HepG2 (cell line): ENCODE data around the gene EPB41L2. TPM values are rescaled to one million over a fixed set of nuclear protein-coding genes. Genes with fewer than 3 reads are reported as not detected.

Experiments
- AHR ChIP-seq: IDR thresholded peaks from 2 replicates; pipeline ENCODE4 v1.6.1; 2018; ENCODE audit warnings: missing genetic modification reagents, missing compliant biosample characterization
- ATF2 ChIP-seq: sonication (generic); formaldehyde crosslinking; IDR thresholded peaks from 2 replicates; pipeline ENCODE4 v1.4.0; 2020; ENCODE audit warnings: missing genetic modification reagents
- EEA1 ChIP-seq: sonication (generic); formaldehyde crosslinking; IDR thresholded peaks from 2 replicates; pipeline ENCODE4 v1.5.1; 2020; ENCODE audit warnings: mild to moderate bottlenecking, missing genetic modification reagents, borderline replicate concordance
- KMT2B ChIP-seq: IDR thresholded peaks from 2 replicates; pipeline ENCODE4 v1.6.1; 2016; ENCODE audit warnings: missing genetic modification reagents, missing compliant biosample characterization
- ZHX2 ChIP-seq, 2 experiments: sonication (generic) in 1 of 2; formaldehyde crosslinking in 1 of 2; IDR thresholded peaks; 2 replicates each; pipeline versions ENCODE4 v1.6.1 to v1.9.0; 2014 to 2022; ENCODE audit warnings: antibody characterized with exemption in 1 of 2, borderline replicate concordance in 1 of 2, inconsistent platforms in 1 of 2, low read depth in 1 of 2, missing genetic modification reagents in 1 of 2
- ZNF136 ChIP-seq: sonication (generic); formaldehyde crosslinking; IDR thresholded peaks from 2 replicates; pipeline ENCODE4 v1.8.1; 2022; ENCODE audit warnings: low read depth, mild to moderate bottlenecking, moderate library complexity, missing genetic modification reagents
- ZNF550 ChIP-seq: sonication (generic); formaldehyde crosslinking; IDR thresholded peaks from 2 replicates; pipeline ENCODE4 v1.4.0; 2020; ENCODE audit warnings: mild to moderate bottlenecking, missing genetic modification reagents, borderline replicate concordance
- polyA plus RNA-seq, 8 experiments: library from polyadenylated mRNA; depleted of rRNA in 3 of 8; stranded (reverse) in 7 of 8; unstranded in 1 of 8; fragments of >200 nt; fragmentation: Illumina TruSeq in 4 of 8; extraction: Trizol in 4 of 8; gene quantifications; 2 replicates each; pipeline versions ENCODE4 v1.2.1 to v1.2.3, GENCODE V29; 2011 to 2016; ENCODE audit warnings: low read depth in 4 of 8, missing spikeins in 1 of 8, mixed read lengths in 1 of 8; ENCODE audit not compliant: insufficient read depth in 1 of 8
- total RNA-seq, 5 experiments: library from RNA; depleted of rRNA; stranded (reverse); fragments of >200 nt; fragmentation: Illumina TruSeq; extraction: Trizol; gene quantifications; 2 replicates each; pipeline ENCODE4 v1.2.3, GENCODE V29; 2016; ENCODE audit warnings: low read depth in 1 of 5
- TF ChIP-seq, protein P1 (sequence below): sonication (generic); formaldehyde crosslinking; IDR thresholded peaks from 2 replicates; pipeline ENCODE4 v1.4.0; 2020; ENCODE audit warnings: missing genetic modification reagents, borderline replicate concordance
- TF ChIP-seq, protein P2 (sequence below): sonication (generic); formaldehyde crosslinking; conservative IDR thresholded peaks from 2 replicates; pipeline ENCODE4 v1.4.0; 2020; ENCODE audit warnings: mild to moderate bottlenecking, missing genetic modification reagents, moderate library complexity

The EPB41L2 gene
- total and polyA plus RNA-seq, 2 of the 13 experiments (the other 11 are each of a cell fraction or from before 2014, with no cell fraction given): 41.7 to 56.4 TPM

- TF ChIP-seq ATF2 (CRISPR knock-in tag): 0 out of 2 replicates have a peak, but pooled peaks have one; percentile 69
- TF ChIP-seq, protein P1, sequence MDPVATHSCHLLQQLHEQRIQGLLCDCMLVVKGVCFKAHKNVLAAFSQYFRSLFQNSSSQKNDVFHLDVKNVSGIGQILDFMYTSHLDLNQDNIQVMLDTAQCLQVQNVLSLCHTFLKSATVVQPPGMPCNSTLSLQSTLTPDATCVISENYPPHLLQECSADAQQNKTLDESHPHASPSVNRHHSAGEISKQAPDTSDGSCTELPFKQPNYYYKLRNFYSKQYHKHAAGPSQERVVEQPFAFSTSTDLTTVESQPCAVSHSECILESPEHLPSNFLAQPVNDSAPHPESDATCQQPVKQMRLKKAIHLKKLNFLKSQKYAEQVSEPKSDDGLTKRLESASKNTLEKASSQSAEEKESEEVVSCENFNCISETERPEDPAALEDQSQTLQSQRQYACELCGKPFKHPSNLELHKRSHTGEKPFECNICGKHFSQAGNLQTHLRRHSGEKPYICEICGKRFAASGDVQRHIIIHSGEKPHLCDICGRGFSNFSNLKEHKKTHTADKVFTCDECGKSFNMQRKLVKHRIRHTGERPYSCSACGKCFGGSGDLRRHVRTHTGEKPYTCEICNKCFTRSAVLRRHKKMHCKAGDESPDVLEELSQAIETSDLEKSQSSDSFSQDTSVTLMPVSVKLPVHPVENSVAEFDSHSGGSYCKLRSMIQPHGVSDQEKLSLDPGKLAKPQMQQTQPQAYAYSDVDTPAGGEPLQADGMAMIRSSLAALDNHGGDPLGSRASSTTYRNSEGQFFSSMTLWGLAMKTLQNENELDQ (CRISPR knock-in tag): no peak
- no peak for TF ChIP-seq EEA1 (CRISPR knock-in tag)
- TF ChIP-seq ZNF550: no peak
- no peak for TF ChIP-seq ZNF136
- no peak for TF ChIP-seq ZHX2 (IDR thresholded peaks at IDR 0.05; ENCODE audit: low read depth)
- TF ChIP-seq ZHX2 (CRISPR knock-in tag; IDR thresholded peaks at IDR 0.05; ENCODE audit: borderline replicate concordance): no peak; the same call in 1 of the 2 replicates
- peak; percentile 28; the same call in 1 of the 2 replicates for TF ChIP-seq KMT2B (CRISPR knock-in tag)
- TF ChIP-seq, protein P2, sequence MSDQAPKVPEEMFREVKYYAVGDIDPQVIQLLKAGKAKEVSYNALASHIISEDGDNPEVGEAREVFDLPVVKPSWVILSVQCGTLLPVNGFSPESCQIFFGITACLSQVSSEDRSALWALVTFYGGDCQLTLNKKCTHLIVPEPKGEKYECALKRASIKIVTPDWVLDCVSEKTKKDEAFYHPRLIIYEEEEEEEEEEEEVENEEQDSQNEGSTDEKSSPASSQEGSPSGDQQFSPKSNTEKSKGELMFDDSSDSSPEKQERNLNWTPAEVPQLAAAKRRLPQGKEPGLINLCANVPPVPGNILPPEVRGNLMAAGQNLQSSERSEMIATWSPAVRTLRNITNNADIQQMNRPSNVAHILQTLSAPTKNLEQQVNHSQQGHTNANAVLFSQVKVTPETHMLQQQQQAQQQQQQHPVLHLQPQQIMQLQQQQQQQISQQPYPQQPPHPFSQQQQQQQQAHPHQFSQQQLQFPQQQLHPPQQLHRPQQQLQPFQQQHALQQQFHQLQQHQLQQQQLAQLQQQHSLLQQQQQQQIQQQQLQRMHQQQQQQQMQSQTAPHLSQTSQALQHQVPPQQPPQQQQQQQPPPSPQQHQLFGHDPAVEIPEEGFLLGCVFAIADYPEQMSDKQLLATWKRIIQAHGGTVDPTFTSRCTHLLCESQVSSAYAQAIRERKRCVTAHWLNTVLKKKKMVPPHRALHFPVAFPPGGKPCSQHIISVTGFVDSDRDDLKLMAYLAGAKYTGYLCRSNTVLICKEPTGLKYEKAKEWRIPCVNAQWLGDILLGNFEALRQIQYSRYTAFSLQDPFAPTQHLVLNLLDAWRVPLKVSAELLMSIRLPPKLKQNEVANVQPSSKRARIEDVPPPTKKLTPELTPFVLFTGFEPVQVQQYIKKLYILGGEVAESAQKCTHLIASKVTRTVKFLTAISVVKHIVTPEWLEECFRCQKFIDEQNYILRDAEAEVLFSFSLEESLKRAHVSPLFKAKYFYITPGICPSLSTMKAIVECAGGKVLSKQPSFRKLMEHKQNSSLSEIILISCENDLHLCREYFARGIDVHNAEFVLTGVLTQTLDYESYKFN (CRISPR knock-in tag): peak; percentile 93
- TF ChIP-seq AHR (CRISPR knock-in tag): no peak
Measured at GRCh38 chr6:131065112-131065823, 2.2 kb upstream of the EPB41L2 start (continued).
